ENCODE data around the gene PAK5.

Gene PAK5

GRCh38 chr20:9575836-9576235 is 263.0 kb downstream of the PAK5 start:
- no peak for DNase-seq (ENCODE audit: low read depth)

DNA sequence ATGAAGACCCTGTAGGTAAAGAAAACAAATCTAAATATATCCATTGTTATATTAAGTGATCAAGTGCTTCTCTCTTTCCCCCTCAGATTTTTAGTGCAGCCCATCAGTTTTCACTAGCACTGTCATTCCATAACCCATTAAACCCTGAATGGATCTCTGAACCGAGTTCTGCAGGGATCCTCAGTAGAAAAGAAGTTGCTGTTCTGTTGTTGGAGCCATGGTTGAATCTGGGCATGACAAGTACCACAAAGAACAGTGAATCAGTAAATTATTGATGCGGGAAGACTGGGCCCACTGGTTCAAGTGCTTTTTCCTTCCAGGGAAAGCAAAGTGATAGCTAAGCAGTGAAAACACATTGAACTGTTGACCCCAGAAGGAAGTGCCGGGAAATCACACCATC is 264.1 kb downstream of the PAK5 start:
- DNase-seq (ENCODE audit: low read depth), result no peak

GRCh38 chr20:9574181-9574580 is 264.7 kb downstream of the PAK5 start:
- DNase-seq (ENCODE audit: low read depth), result no peak

DNA sequence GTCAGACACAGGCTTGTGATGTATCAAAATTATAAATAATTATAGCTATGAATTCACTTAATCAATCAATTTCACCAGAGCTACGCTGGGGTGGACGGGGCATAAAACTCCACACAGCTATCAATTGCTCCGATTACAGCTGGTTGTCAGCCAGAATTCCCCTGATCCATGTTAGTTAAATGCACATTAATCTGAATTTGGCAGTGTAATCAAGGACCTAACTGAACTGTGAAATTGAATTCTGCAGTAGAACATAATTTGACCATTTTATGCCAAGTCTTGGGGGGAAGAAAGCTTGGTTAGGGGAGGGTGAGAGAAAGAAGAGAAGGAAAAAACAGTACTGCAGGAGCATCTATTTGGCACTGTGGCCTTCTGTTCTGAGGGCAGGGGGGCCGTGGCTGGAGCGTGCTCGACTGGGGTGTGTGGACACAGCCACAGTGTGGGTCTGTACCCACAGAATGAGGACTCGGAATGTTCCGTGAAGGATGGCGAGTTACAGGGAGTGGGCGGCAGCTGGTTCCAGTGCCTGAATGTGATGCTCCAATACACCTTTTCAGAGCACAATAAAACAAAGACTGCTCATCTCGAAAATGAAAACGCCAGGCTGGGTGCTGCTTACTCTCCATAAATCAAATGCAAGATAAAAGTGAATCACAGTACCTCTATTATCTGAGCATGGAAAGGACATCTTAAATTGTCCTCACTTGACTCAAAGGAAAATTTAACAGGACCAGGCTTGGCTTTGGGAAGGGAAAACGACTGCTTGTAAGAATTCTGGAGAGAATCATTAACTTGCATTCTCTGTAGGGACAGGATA is 265.3 kb downstream of the PAK5 start:
- no peak for DNase-seq (ENCODE audit: low read depth)

DNA sequence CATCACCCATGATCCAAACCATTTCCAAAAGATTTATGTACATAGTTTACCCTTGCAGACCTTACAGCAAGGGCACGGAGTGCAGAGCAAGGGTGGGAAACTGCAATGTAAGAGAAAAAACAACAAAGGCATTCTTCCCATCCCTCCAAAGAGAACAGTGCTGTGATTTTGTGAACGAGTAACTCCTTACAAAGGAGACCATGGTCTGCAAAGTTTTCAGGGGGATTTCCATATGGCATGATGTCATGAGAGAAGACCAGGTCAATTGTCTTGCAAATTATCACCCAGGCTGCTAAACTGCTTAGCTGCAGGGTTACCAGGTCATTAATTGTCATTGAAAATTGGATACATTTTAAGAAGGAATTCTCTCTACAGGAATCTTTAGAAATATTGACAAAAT is 266.2 kb downstream of the PAK5 start:
- DNase-seq (ENCODE audit: low read depth), result no peak

DNA sequence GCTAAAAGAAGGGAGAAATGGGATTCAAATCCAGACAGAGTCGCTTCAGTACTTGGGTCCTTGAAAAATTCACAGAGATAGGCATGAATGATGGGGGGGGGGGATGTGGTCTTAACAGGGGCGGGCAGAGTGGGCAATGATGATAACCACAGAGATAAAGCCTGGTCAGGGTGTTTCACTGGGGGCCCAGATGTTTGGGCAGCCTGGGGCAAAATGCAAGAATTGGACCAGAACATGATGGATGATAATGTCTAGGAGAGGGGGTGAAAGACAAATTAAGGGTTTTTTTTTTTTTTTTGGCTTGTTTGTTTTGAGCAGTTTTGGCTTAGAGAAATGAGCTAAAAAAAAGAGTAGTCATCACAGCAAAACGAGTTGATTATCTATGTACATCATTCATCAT is 267.1 kb downstream of the PAK5 start:
- DNase-seq (ENCODE audit: low read depth), result no peak

DNA sequence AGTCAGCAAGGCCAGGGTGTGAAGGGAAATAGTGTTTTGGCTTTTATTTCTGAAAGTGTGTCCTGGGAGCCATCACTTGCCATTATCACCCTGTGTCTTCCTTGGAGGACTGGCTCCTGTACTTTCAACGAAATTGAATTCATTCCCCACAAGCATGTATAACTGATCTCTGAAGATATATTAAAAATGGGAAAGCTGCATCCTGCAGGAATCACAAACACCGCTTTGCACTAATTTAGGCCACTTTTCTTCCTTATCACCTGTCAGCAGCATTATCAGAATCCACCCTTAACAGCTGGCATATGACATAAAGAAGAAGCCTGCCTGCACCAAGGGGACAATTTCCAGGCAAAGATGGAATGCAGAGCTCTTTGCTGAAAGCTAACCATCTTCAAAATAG is 268.3 kb downstream of the PAK5 start:
- no peak for DNase-seq (ENCODE audit: low read depth)

GRCh38 chr20:9566977-9567376 is 271.9 kb downstream of the PAK5 start:
- no peak for DNase-seq (ENCODE audit: low read depth)

- DNase-seq (ENCODE audit: low read depth), result no peak
Observed at GRCh38 chr20:9565910-9566550, 272.8 kb downstream of the PAK5 start.

DNA sequence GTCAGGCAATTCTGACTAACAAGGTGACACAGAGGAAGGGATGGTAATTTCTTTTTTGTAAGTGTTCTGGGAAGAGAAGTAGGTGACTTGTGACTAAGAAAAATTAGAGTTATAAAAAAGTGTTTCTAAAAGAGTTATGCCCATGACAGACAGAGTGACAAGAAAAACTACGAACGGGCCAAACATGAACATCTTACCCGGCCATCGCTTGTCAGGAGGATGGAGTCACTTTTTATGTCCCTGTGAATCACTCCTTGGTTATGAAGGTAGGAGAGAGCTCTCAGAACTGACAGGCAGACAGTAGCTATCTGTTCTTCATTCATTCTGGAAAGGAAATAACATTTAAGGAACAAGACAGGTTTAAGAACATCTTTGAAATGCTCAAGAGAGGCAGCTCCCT is 281.5 kb downstream of the PAK5 start:
- DNase-seq (ENCODE audit: low read depth), result no peak

GRCh38 chr20:9555781-9556180 is 283.1 kb downstream of the PAK5 start:
- DNase-seq (ENCODE audit: low read depth), result no peak

- no peak for DNase-seq (ENCODE audit: low read depth)
Observed at GRCh38 chr20:9551808-9552550, 286.9 kb downstream of the PAK5 start.

- DNase-seq (ENCODE audit: low read depth), result no peak
Observed at GRCh38 chr20:9550871-9551270, 288.0 kb downstream of the PAK5 start.

DNA sequence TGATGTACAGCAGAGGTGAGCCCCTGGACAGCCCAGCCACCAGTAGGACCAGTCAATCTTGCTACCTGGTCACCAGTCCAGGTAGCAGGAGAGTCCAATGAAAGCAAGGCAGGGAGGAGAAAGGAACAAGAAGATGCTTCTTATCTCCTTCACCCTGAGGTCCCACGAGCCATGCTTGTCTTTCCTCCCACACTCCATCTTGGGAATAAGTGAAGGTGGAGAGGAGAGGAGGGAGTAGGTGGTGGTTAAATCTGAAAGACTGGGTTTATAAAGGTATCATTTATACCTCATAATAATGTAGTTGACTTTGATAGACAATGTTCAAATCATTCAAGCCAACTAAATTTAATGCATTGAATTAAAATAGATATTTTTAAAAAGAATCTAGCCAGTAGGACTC is 288.6 kb downstream of the PAK5 start:
- no peak for DNase-seq (ENCODE audit: low read depth)

GRCh38 chr20:9543214-9543613 is 295.7 kb downstream of the PAK5 start:
- no peak for DNase-seq (ENCODE audit: low read depth)

GRCh38 chr20:9535449-9535848 is 303.4 kb downstream of the PAK5 start:
- DNase-seq (ENCODE audit: low read depth), result no peak

DNA sequence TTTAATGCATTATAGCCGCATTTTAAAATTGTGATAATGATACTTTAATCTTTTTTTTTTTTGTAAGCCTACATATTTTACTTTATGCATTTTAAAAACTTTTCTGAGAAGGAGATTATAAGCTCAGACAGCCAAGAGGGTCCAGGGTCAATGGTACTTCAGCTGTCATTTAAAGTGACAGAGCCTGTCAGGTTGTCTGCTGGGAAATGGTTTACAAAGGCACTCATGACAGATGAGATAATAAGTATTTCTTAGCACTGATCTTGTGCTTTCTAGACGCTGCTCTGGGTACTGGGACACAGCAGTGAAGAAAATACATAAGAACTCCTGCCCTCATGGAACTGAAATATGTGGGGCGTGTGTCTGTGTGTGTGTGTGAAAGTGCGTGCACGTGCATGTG is 304.9 kb downstream of the PAK5 start:
- DNase-seq (ENCODE audit: low read depth), result no peak

GRCh38 chr20:9532069-9532838 is 306.6 kb downstream of the PAK5 start:
- no peak for DNase-seq (ENCODE audit: low read depth)

DNA sequence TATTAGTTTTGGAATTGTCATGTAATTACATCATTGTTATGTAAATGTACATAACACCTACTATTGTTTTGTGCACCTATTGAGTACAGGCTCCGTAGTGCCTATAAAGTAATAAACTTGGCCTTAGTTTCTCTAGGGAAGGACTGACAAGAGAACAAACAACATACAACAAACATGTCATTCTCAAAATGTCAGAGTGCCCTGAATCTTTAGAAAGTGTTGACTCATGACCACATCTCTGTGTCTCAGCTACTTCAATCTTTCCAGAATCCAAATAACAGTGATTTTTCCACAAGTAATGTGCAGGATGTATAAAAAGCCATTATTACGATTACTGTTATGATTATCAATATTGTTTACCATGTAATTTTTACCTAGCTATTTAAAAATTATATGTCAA is 307.3 kb downstream of the PAK5 start:
- DNase-seq (ENCODE audit: low read depth), result no peak

DNA sequence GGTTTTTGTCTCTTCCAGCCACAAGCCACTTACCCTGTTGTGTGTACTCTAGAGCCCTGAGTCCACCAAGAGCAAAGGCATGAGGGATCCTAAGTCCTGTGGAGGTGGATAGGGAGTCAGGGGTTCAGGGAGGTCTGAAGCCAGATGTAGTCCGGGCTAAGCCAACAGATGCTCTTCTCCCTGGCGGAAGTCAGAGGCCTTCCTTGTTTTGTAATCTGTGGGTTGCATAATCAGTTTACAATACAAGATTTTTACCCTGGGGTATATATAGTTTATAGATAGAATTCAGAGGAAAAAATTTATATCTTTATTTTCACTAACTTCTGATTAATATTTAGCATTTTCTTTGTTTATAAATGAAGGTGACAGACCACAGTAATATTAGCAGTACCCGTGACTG is 315.2 kb downstream of the PAK5 start:
- no peak for DNase-seq (ENCODE audit: low read depth)

- DNase-seq (ENCODE audit: low read depth), result no peak
Observed at GRCh38 chr20:9520086-9520485, 318.8 kb downstream of the PAK5 start.

- no peak for DNase-seq (ENCODE audit: low read depth)
Observed at GRCh38 chr20:9518576-9519175, 320.2 kb downstream of the PAK5 start.

Data from GM04503 (cell line).